ENCODE results near the gene CFAP298. TPM values are rescaled to one million over a fixed set of nuclear protein-coding genes. Genes with fewer than 3 reads are reported as not detected.

The CFAP298 gene
- total and polyA plus RNA-seq, 2 donors (not counting 3 experiments of a cell fraction or from before 2014, with no cell fraction given): 17.6 to 44.1 TPM

GRCh38 chr21:32653326-32653901 lies 41.2 kb upstream of the CFAP298 start:
- ChIA-PET POLR2A (no interaction called here), CTCF (interaction anchor here (0.6 to 1.4 kb wide), 8 partner anchors 59 to 172 kb away, joined by 3 to 11 read pairs (median 4); partner anchors contain the start of genes PAXBP1 and SYNJ1)
- no peaks in the 10 kb centered on the region for H3K9me3 ChIP-seq (replicated peaks; ENCODE audit: control insufficient read depth, insufficient read depth, low read length)
- H3K9ac ChIP-seq (replicated peaks; ENCODE audit: extremely low read depth, insufficient read depth, low read length): no peak overlapping the region
- FAIRE-seq: no peak
- H3K27me3 ChIP-seq (ENCODE audit: control insufficient read depth in 2 of 2, insufficient read depth in 2 of 2, low read length in 2 of 2): no peaks in the 10 kb centered on the region
- DNase-seq (ENCODE audit: low read depth, low spot score): peak; percentile 59
- no TSS peak for BruUV-seq (replicated peaks)
- TF ChIP-seq GATA2 (IDR thresholded peaks at IDR 0.05; ENCODE audit: insufficient read depth, insufficient read length, low read depth, low read length) (no peak), MAX (IDR thresholded peaks at IDR 0.05; ENCODE audit: insufficient read depth, insufficient read length) (no peak), POLR2A (IDR thresholded peaks at IDR 0.05; ENCODE audit: low read depth, low read length) (no peak), CTCF (IDR thresholded peaks at IDR 0.05; ENCODE audit: extremely low read depth in 1 of 2, insufficient read depth in 1 of 2, low read depth in 1 of 2, low read length in 2 of 2) (peak; percentile 54 to 69), JUN (IDR thresholded peaks at IDR 0.05; ENCODE audit: borderline replicate concordance, insufficient read depth, insufficient read length, low read depth) (no peak)
- H3K4me2 ChIP-seq (ENCODE audit: insufficient read depth, low read length): no peak overlapping the region
- no peaks in the 10 kb centered on the region for H3K4me1 ChIP-seq (ENCODE audit: control insufficient read depth, extremely low read depth, insufficient read depth, low read length)
- H3K27ac ChIP-seq (ENCODE audit: insufficient read depth, low read depth, low read length): no peak overlapping the region
- H3K4me3 ChIP-seq (replicated peaks in 1 of 3; ENCODE audit: insufficient read depth in 1 of 3, low read depth in 1 of 3, low read length in 3 of 3): no peak overlapping the region
- intact Hi-C loops (cut with micrococcal nuclease): loop anchor here (1.0 to 5.0 kb wide), 4 partner anchors 75 to 259 kb away; partner anchors contain the start of gene SYNJ1
- H4K20me1 ChIP-seq (replicated peaks; ENCODE audit: control insufficient read depth, extremely low read depth, insufficient read depth, low read length): no peaks in the 10 kb centered on the region
- dilution Hi-C loops (cut with MboI; ENCODE audit: extremely low pct_ligation_motif_present, low sequenced_read_pairs): no loop called here
- H3K36me3 ChIP-seq (ENCODE audit: control insufficient read depth in 2 of 2, extremely low read depth in 1 of 2, insufficient read depth in 2 of 2, low read length in 2 of 2): peaks cover 1 to 4% of the 10 kb centered on the region in 2 experiments
- H3K79me2 ChIP-seq (ENCODE audit: control insufficient read depth, insufficient read depth, low read length): no peaks in the 10 kb centered on the region
- no peaks in the 10 kb centered on the region for H3K9me1 ChIP-seq (replicated peaks; ENCODE audit: control insufficient read depth, extremely low read depth, insufficient read depth, low read length)
- no peak overlapping the region for H2AFZ ChIP-seq (ENCODE audit: low read depth, low read length)

Measured in endothelial cell of umbilical vein (primary cell).